GM12878 (cell line): ENCODE measurements around the gene CCT8L2.

Source experiments
- EP300 ChIP-seq, 2 experiments: fragments of 150-350 bp in 1 of 2; IDR thresholded peaks; 2 replicates each; pipeline ENCODE4 v1.6.1; 2011 to 2012; ENCODE audit warnings: low read depth in 2 of 2, low read length in 2 of 2, borderline replicate concordance in 1 of 2, improper control_type of control experiment in 1 of 2, inconsistent platforms in 1 of 2; ENCODE audit not compliant: control insufficient read depth in 1 of 2
- NFXL1 ChIP-seq: fragments of 450-650 bp; IDR thresholded peaks from 2 replicates; pipeline ENCODE4 v1.6.1; 2017; ENCODE audit warnings: antibody characterized with exemption, mild to moderate bottlenecking, borderline replicate concordance
- RAD21 ChIP-seq: IDR thresholded peaks from 2 replicates; pipeline ENCODE4 v1.6.1; 2011; ENCODE audit warnings: mild to moderate bottlenecking, low read depth, low read length, moderate library complexity; ENCODE audit not compliant: insufficient read depth
- SP1 ChIP-seq: IDR thresholded peaks from one replicate; pipeline ENCODE4 v1.6.1; 2011; ENCODE audit warnings: low read depth, low read length
- TF ChIP-seq, protein P1 (sequence below): IDR thresholded peaks from 2 replicates; pipeline ENCODE4 v1.6.1; 2012; ENCODE audit warnings: mild to moderate bottlenecking, low read depth, low read length
- TF ChIP-seq, protein P2 (sequence below): IDR thresholded peaks from 2 replicates; pipeline ENCODE4 v1.6.1; 2012; ENCODE audit warnings: low read depth, low read length, improper control_type of control experiment
- TF ChIP-seq, protein P3 (sequence below), 3 experiments: IDR thresholded peaks in 2 of 3; conservative IDR thresholded peaks in 1 of 3; 2 replicates each; pipeline ENCODE4 v1.5.1; 2011; ENCODE audit warnings: low read depth in 3 of 3, low read length in 3 of 3, mild to moderate bottlenecking in 3 of 3, control low read depth in 2 of 3, moderate library complexity in 2 of 3, inconsistent platforms in 1 of 3, mixed read lengths in 1 of 3; ENCODE audit not compliant: control insufficient read depth in 2 of 3, insufficient read depth in 1 of 3; ENCODE audit errors: extremely low read depth in 1 of 3

DNA sequence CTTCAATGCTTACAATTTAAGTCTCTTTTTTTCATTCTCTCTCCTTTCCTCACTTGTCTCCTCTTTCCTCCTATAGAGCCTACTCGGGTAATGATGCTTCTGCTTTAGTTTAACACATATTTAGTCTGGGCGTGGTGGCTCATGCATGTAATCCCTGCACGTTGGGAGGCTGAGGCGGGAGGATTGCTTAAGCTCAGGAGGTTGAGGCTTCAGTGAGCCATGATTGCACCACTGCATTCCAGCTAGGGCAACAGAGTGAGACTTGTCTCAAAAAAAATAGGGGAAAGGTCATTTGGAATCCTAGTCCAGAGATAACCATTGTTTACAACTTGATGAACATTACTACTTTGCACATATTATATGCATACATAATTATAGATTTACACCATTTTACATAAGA is 1.4 kb upstream of the CCT8L2 start:
- TF ChIP-seq SP1 (no peak), RAD21 (no peak), EP300 (IDR thresholded peaks at IDR 0.05; ENCODE audit: borderline replicate concordance in 1 of 2, control insufficient read depth in 1 of 2, low read depth in 2 of 2, low read length in 2 of 2) (no peak), NFXL1 (no peak)
- TF ChIP-seq, protein P1, sequence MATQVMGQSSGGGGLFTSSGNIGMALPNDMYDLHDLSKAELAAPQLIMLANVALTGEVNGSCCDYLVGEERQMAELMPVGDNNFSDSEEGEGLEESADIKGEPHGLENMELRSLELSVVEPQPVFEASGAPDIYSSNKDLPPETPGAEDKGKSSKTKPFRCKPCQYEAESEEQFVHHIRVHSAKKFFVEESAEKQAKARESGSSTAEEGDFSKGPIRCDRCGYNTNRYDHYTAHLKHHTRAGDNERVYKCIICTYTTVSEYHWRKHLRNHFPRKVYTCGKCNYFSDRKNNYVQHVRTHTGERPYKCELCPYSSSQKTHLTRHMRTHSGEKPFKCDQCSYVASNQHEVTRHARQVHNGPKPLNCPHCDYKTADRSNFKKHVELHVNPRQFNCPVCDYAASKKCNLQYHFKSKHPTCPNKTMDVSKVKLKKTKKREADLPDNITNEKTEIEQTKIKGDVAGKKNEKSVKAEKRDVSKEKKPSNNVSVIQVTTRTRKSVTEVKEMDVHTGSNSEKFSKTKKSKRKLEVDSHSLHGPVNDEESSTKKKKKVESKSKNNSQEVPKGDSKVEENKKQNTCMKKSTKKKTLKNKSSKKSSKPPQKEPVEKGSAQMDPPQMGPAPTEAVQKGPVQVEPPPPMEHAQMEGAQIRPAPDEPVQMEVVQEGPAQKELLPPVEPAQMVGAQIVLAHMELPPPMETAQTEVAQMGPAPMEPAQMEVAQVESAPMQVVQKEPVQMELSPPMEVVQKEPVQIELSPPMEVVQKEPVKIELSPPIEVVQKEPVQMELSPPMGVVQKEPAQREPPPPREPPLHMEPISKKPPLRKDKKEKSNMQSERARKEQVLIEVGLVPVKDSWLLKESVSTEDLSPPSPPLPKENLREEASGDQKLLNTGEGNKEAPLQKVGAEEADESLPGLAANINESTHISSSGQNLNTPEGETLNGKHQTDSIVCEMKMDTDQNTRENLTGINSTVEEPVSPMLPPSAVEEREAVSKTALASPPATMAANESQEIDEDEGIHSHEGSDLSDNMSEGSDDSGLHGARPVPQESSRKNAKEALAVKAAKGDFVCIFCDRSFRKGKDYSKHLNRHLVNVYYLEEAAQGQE = no peak
- TF ChIP-seq, protein P2, sequence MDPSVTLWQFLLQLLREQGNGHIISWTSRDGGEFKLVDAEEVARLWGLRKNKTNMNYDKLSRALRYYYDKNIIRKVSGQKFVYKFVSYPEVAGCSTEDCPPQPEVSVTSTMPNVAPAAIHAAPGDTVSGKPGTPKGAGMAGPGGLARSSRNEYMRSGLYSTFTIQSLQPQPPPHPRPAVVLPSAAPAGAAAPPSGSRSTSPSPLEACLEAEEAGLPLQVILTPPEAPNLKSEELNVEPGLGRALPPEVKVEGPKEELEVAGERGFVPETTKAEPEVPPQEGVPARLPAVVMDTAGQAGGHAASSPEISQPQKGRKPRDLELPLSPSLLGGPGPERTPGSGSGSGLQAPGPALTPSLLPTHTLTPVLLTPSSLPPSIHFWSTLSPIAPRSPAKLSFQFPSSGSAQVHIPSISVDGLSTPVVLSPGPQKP = no peak
- TF ChIP-seq, protein P3, sequence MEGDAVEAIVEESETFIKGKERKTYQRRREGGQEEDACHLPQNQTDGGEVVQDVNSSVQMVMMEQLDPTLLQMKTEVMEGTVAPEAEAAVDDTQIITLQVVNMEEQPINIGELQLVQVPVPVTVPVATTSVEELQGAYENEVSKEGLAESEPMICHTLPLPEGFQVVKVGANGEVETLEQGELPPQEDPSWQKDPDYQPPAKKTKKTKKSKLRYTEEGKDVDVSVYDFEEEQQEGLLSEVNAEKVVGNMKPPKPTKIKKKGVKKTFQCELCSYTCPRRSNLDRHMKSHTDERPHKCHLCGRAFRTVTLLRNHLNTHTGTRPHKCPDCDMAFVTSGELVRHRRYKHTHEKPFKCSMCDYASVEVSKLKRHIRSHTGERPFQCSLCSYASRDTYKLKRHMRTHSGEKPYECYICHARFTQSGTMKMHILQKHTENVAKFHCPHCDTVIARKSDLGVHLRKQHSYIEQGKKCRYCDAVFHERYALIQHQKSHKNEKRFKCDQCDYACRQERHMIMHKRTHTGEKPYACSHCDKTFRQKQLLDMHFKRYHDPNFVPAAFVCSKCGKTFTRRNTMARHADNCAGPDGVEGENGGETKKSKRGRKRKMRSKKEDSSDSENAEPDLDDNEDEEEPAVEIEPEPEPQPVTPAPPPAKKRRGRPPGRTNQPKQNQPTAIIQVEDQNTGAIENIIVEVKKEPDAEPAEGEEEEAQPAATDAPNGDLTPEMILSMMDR (IDR thresholded peaks at IDR 0.05 in 2 of 3, conservative IDR thresholded peaks at IDR 0.05 in 1 of 3; ENCODE audit: control insufficient read depth in 2 of 3, extremely low read depth in 1 of 3, insufficient read depth in 1 of 3, low read depth in 3 of 3, low read length in 3 of 3) = no peak
